Endodermal cell (in vitro differentiated cells): ENCODE results near the gene PADI1. TPM values are rescaled to one million over a fixed set of nuclear protein-coding genes. Genes with fewer than 3 reads are reported as not detected.

Experiments used
- DNase-seq: peaks from one replicate; pipeline ENCODE4 v3.0.0-alpha.2; 2017
- H3K27ac ChIP-seq: 2 replicates; pipeline ENCODE4 v1.5.1; 2013; ENCODE audit warnings: mild to moderate bottlenecking, low read depth, low read length, moderate library complexity
- H3K27me3 ChIP-seq: 2 replicates; pipeline ENCODE4 v1.6.1; 2013; ENCODE audit warnings: mild to moderate bottlenecking, low read length, moderate library complexity; ENCODE audit not compliant: insufficient read depth, control insufficient read depth, poor library complexity, severe bottlenecking
- H3K36me3 ChIP-seq: 2 replicates; pipeline ENCODE4 v1.7.0; 2013; ENCODE audit warnings: mild to moderate bottlenecking, low read length, moderate library complexity; ENCODE audit not compliant: control insufficient read depth, insufficient read depth
- H3K4me1 ChIP-seq: one replicate; pipeline ENCODE4 v1.7.0; 2013; ENCODE audit warnings: low read length; ENCODE audit not compliant: control insufficient read depth, insufficient read depth
- H3K4me3 ChIP-seq: 2 replicates; pipeline ENCODE4 v1.5.1; 2013; ENCODE audit warnings: mild to moderate bottlenecking, low read length, moderate library complexity
- H3K9ac ChIP-seq: 2 replicates; pipeline ENCODE4 v1.6.1; 2013; ENCODE audit warnings: mild to moderate bottlenecking, low read length, moderate library complexity; ENCODE audit not compliant: poor library complexity, severe bottlenecking; ENCODE audit errors: extremely low read depth
- H3K9me3 ChIP-seq: 2 replicates; pipeline ENCODE4 v1.6.1; 2013; ENCODE audit warnings: mild to moderate bottlenecking, low read length, moderate library complexity; ENCODE audit not compliant: control insufficient read depth
- H3K27ac Mint-ChIP-seq: 2 replicates; pipeline ENCODE4 v1.8.0; 2020; ENCODE audit warnings: mixed read lengths
- H3K27me3 Mint-ChIP-seq: 2 replicates; pipeline ENCODE4 v1.8.0; 2021; ENCODE audit warnings: mild to moderate bottlenecking, mixed read lengths; ENCODE audit not compliant: insufficient read depth
- H3K36me3 Mint-ChIP-seq: 2 replicates; pipeline ENCODE4 v1.8.0; 2020; ENCODE audit warnings: low read depth, mixed read lengths
- H3K4me1 Mint-ChIP-seq: 2 replicates; pipeline ENCODE4 v1.8.0; 2020; ENCODE audit warnings: mixed read lengths
- H3K4me3 Mint-ChIP-seq: 2 replicates; pipeline ENCODE4 v1.8.0; 2020; ENCODE audit warnings: mild to moderate bottlenecking, moderate library complexity, mixed read lengths
- H3K9me3 Mint-ChIP-seq: 2 replicates; pipeline ENCODE4 v1.8.0; 2020; ENCODE audit warnings: mild to moderate bottlenecking, mixed read lengths
- CTCF ChIP-seq: fragments of 200-600 bp; sonication (generic); conservative IDR thresholded peaks from 2 replicates; pipeline ENCODE4 v1.5.0; 2021; ENCODE audit warnings: antibody characterized with exemption, mild to moderate bottlenecking
- whole genome bisulfite sequencing, 2 experiments: methylation state at CpG; one replicate each; pipeline versions ENCODE4 v1.1.5 to v1.1.7; 2013; ENCODE audit warnings: missing lambda C conversion rate in 2 of 2, mixed read lengths in 1 of 2; ENCODE audit not compliant: insufficient coverage in 1 of 2, insufficient read length in 1 of 2; 5-methylcytosine and 5-hydroxymethylcytosine counted together
- total RNA-seq, 2 donors: library from RNA; stranded (reverse); fragmentation: NEBNext Ultra II Directional in 1 of 2; extraction: Animal tissue kit (Norgen Biotek cat#: 25700) in 1 of 2; gene quantifications; 2 replicates in 1 of 2; 3 replicates in 1 of 2; pipeline ENCODE4 v1.2.1, GENCODE V29; 2021

The PADI1 gene
- total RNA-seq, 2 donors from 2014 or later = 0.13 TPM; not detected in 1

GRCh38 chr1:17230106-17230505 lies 25.2 kb downstream of the PADI1 start:
- no peak for DNase-seq
- WGBS, 2 experiments = 88 to 90% methylated on average over 7 to 10 of the region's 10 CpGs
- Mint-ChIP-seq H3K36me3 (no peaks in the 10 kb centered on the region), H3K4me1 (no peaks in the 10 kb centered on the region), H3K9me3 (no peaks in the 10 kb centered on the region), H3K27me3 (no peaks in the 10 kb centered on the region), H3K4me3 (no peak overlapping the region), H3K27ac (no peak overlapping the region)
- no peaks in the 10 kb centered on the region for H3K27me3 ChIP-seq
- TF ChIP-seq CTCF = no peak
- H3K9ac ChIP-seq = no peak overlapping the region
- H3K27ac ChIP-seq = no peak overlapping the region
- H3K4me1 ChIP-seq = no peaks in the 10 kb centered on the region
- H3K4me3 ChIP-seq = no peak overlapping the region
- no peaks in the 10 kb centered on the region for H3K9me3 ChIP-seq
- H3K36me3 ChIP-seq = no peaks in the 10 kb centered on the region

- Mint-ChIP-seq H3K4me1 (no peaks in the 10 kb centered on the region), H3K4me3 (no peak overlapping the region), H3K27ac (no peak overlapping the region), H3K27me3 (no peaks in the 10 kb centered on the region), H3K9me3 (no peaks in the 10 kb centered on the region), H3K36me3 (no peaks in the 10 kb centered on the region)
- Histone ChIP-seq H3K4me1 (no peaks in the 10 kb centered on the region), H3K27ac (no peak overlapping the region), H3K9me3 (no peaks in the 10 kb centered on the region), H3K36me3 (no peaks in the 10 kb centered on the region), H3K27me3 (no peaks in the 10 kb centered on the region), H3K4me3 (no peak overlapping the region), H3K9ac (no peak overlapping the region)
- 72 to 82% methylated on average over 6 to 8 of the region's 8 CpGs for WGBS, 2 experiments
- DNase-seq = no peak
- no peak for TF ChIP-seq CTCF
Measured at GRCh38 chr1:17230671-17231310, 25.9 kb downstream of the PADI1 start.

GRCh38 chr1:17232759-17233661 lies 28.1 kb downstream of the PADI1 start:
- no peak for TF ChIP-seq CTCF
- no peaks in the 10 kb centered on the region for H3K36me3 Mint-ChIP-seq
- H3K27me3 ChIP-seq = no peaks in the 10 kb centered on the region
- no peak overlapping the region for H3K4me3 Mint-ChIP-seq
- H3K4me1 ChIP-seq = no peaks in the 10 kb centered on the region
- H3K9ac ChIP-seq = no peak overlapping the region
- no peaks in the 10 kb centered on the region for H3K9me3 ChIP-seq
- WGBS, 2 experiments = 87 to 95% methylated on average over 4 to 22 of the region's 22 CpGs
- H3K4me1 Mint-ChIP-seq = no peaks in the 10 kb centered on the region
- no peak overlapping the region for H3K27ac ChIP-seq
- DNase-seq = no peak
- peak overlapping the region; percentile 20 for H3K27ac Mint-ChIP-seq
- no peaks in the 10 kb centered on the region for H3K27me3 Mint-ChIP-seq
- no peaks in the 10 kb centered on the region for H3K9me3 Mint-ChIP-seq
- no peak overlapping the region for H3K4me3 ChIP-seq
- no peaks in the 10 kb centered on the region for H3K36me3 ChIP-seq
